Muscle of leg (tissue), 11 donors: ENCODE measurements around the gene NFE2L2. TPM values are rescaled to one million over a fixed set of nuclear protein-coding genes. Genes with fewer than 3 reads are reported as not detected.

Experiments used
- DNase-seq: peaks from one replicate; pipeline ENCODE4 v3.0.0; 2013
- H3K27ac ChIP-seq: one replicate; pipeline ENCODE4 v1.5.1; 2013; ENCODE audit warnings: mild to moderate bottlenecking, low read length, control low read depth
- H3K27me3 ChIP-seq: one replicate; pipeline ENCODE4 v1.6.1; 2013; ENCODE audit warnings: low read length; ENCODE audit not compliant: control insufficient read depth, insufficient read depth
- H3K36me3 ChIP-seq: one replicate; pipeline ENCODE4 v1.6.1; 2013; ENCODE audit warnings: low read length; ENCODE audit not compliant: control insufficient read depth, insufficient read depth
- H3K4me1 ChIP-seq: one replicate; pipeline ENCODE4 v1.6.1; 2013; ENCODE audit warnings: low read length; ENCODE audit not compliant: control insufficient read depth, insufficient read depth
- H3K4me3 ChIP-seq: one replicate; pipeline ENCODE4 v1.5.1; 2013; ENCODE audit warnings: low read length, control low read depth
- H3K9me3 ChIP-seq: replicated peaks from 2 replicates; pipeline ENCODE4 v1.6.1; 2013; ENCODE audit warnings: low read depth, low read length; ENCODE audit not compliant: control insufficient read depth
- WGBS: methylation state at CpG from one replicate; pipeline ENCODE4 v1.1.5; 2013; ENCODE audit warnings: missing lambda C conversion rate; ENCODE audit not compliant: insufficient coverage; 5-methylcytosine and 5-hydroxymethylcytosine counted together
- polyA plus RNA-seq, 8 donors: library from polyadenylated mRNA; unstranded; fragments of 120-200 nt; gene quantifications; one replicate each; pipeline versions ENCODE4 v1.2.1 to v1.2.3, GENCODE V29; 2013; ENCODE audit warnings: inconsistent platforms in 1 of 8, low replicate concordance in 1 of 8; ENCODE audit not compliant: insufficient read length in 8 of 8, insufficient read depth in 1 of 8
- total RNA-seq: library from RNA; stranded (reverse); fragments of 120-200 nt; gene quantifications from one replicate; pipeline ENCODE4 v1.2.4, GENCODE V29; 2013

NFE2L2 gene
- total and polyA plus RNA-seq, 9 donors: 39.9 to 65.8 (median 52.7) TPM

- no CpG with 5 or more reads among the region's 1 CpG for WGBS
- H3K27me3 ChIP-seq: no peaks in the 10 kb centered on the region
- no peaks in the 10 kb centered on the region for H3K4me1 ChIP-seq
- H3K4me3 ChIP-seq: no peak overlapping the region
- no peak for DNase-seq
- H3K9me3 ChIP-seq: no peaks in the 10 kb centered on the region
- H3K36me3 ChIP-seq: no peaks in the 10 kb centered on the region
- H3K27ac ChIP-seq: no peak overlapping the region
These were observed 79.9 kb downstream of the NFE2L2 start for GRCh38 chr2:177184606-177185005.

GRCh38 chr2:177183860-177184259, 80.7 kb downstream of the NFE2L2 start:
- no peaks in the 10 kb centered on the region for H3K9me3 ChIP-seq
- H3K4me1 ChIP-seq: no peaks in the 10 kb centered on the region
- H3K27ac ChIP-seq: no peak overlapping the region
- H3K4me3 ChIP-seq: no peak overlapping the region
- H3K36me3 ChIP-seq: no peaks in the 10 kb centered on the region
- H3K27me3 ChIP-seq: no peaks in the 10 kb centered on the region
- no peak for DNase-seq

Other genes with a start within 250 kb of the NFE2L2 start
- 44.4 TPM for gene HNRNPA3, start 51.9 kb downstream of the NFE2L2 start, total RNA-seq
- gene HNRNPA3, start 51.9 kb downstream of the NFE2L2 start, polyA plus RNA-seq: 100 to 1,000 TPM; 313 to 491 (median 394) TPM
- 21.9 TPM for gene AGPS, start 128.0 kb upstream of the NFE2L2 start, total RNA-seq
- gene AGPS, start 128.0 kb upstream of the NFE2L2 start, polyA plus RNA-seq: 10 to 100 TPM; 18.7 to 32.0 (median 27.3) TPM